DOHH2 (cell line): ENCODE data around the gene EEIG1.

Source experiments
- H3F3A ChIP-seq: fragments of 200-600 bp; sonication (generic), shearing (Covaris generic); 2 replicates; pipeline ENCODE4 v1.6.0; 2016; ENCODE audit warnings: antibody characterized with exemption, mild to moderate bottlenecking; ENCODE audit not compliant: control insufficient read depth, insufficient read depth
- H3K27ac ChIP-seq: fragments of 200-600 bp; sonication (generic); 2 replicates; pipeline ENCODE4 v1.5.1; 2014; ENCODE audit warnings: low read depth, mild to moderate bottlenecking, low read length, moderate library complexity
- H3K27me3 ChIP-seq: fragments of 200-600 bp; sonication (generic); 2 replicates; pipeline ENCODE4 v1.6.1; 2014; ENCODE audit warnings: mild to moderate bottlenecking, low read length, mixed read lengths; ENCODE audit not compliant: control insufficient read depth
- H3K36me3 ChIP-seq: fragments of 200-600 bp; sonication (generic); 2 replicates; pipeline ENCODE4 v1.6.1; 2014; ENCODE audit warnings: mild to moderate bottlenecking, low read length, moderate library complexity, mixed read lengths; ENCODE audit not compliant: control insufficient read depth
- H3K4me1 ChIP-seq: fragments of 200-600 bp; sonication (generic); 2 replicates; pipeline ENCODE4 v1.6.1; 2014; ENCODE audit warnings: mild to moderate bottlenecking, low read length, mixed read lengths; ENCODE audit not compliant: control insufficient read depth
- H3K4me2 ChIP-seq: fragments of 200-600 bp; sonication (generic); 2 replicates; pipeline ENCODE4 v1.6.0; 2014; ENCODE audit warnings: mild to moderate bottlenecking, low read length, moderate library complexity
- H3K4me3 ChIP-seq: fragments of 200-600 bp; sonication (generic); 2 replicates; pipeline ENCODE4 v1.5.1; 2014; ENCODE audit warnings: mild to moderate bottlenecking, low read length, mixed read lengths
- H3K79me2 ChIP-seq: fragments of 200-600 bp; sonication (generic); 2 replicates; pipeline ENCODE4 v1.6.1; 2014; ENCODE audit warnings: mild to moderate bottlenecking, low read length, mixed read lengths; ENCODE audit not compliant: control insufficient read depth
- H3K9me2 ChIP-seq: fragments of 200-600 bp; sonication (generic); replicated peaks from 2 replicates; pipeline ENCODE4 v1.6.1; 2014; ENCODE audit warnings: mild to moderate bottlenecking, low read length, mixed read lengths; ENCODE audit not compliant: control insufficient read depth
- H3K9me3 ChIP-seq: fragments of 200-600 bp; sonication (generic); 2 replicates; pipeline ENCODE4 v1.6.1; 2014; ENCODE audit warnings: antibody characterized with exemption, low read length, mixed read lengths; ENCODE audit not compliant: control insufficient read depth, insufficient read depth
- H4K20me1 ChIP-seq: fragments of 200-600 bp; sonication (generic); 2 replicates; pipeline ENCODE4 v1.6.0; 2014; ENCODE audit warnings: low read depth, mild to moderate bottlenecking, antibody characterized with exemption, low read length, moderate library complexity; ENCODE audit not compliant: control insufficient read depth, insufficient read depth
- CTCF ChIP-seq: fragments of 200-600 bp; sonication (generic); IDR thresholded peaks from one replicate; pipeline ENCODE4 v1.5.1; 2014; ENCODE audit warnings: antibody characterized with exemption, mild to moderate bottlenecking, low read depth, low read length; ENCODE audit not compliant: poor library complexity, severe bottlenecking
- EZH2phosphoT487 ChIP-seq: fragments of 200-600 bp; sonication (generic); IDR thresholded peaks from 2 replicates; pipeline ENCODE4 v1.6.1; 2017; ENCODE audit warnings: borderline replicate concordance, mild to moderate bottlenecking, antibody characterized with exemption, low read length, moderate library complexity, mixed read lengths

EEIG1 gene

GRCh38 chr9:128007566-128008138, 26.9 kb upstream of the EEIG1 start:
- Histone ChIP-seq H3K27ac (peak overlapping the region; percentile 94), H3K27me3 (no peaks in the 10 kb centered on the region), H3K4me2 (peak overlapping the region; percentile 90), H3F3A (peaks cover 19% of the 10 kb centered on the region), H3K36me3 (no peaks in the 10 kb centered on the region), H3K4me3 (peak overlapping the region; percentile 71), H3K79me2 (peaks cover 6% of the 10 kb centered on the region), H4K20me1 (no peaks in the 10 kb centered on the region), H3K9me2 (no peaks in the 10 kb centered on the region), H3K9me3 (no peaks in the 10 kb centered on the region), H3K4me1 (peaks cover 57% of the 10 kb centered on the region)
- TF ChIP-seq CTCF, result no peak
- no peak for TF ChIP-seq EZH2phosphoT487

- no peaks in the 10 kb centered on the region for H3K27me3 ChIP-seq
- peaks cover 46% of the 10 kb centered on the region for H3K4me1 ChIP-seq
- H3K79me2 ChIP-seq, result peaks cover 6% of the 10 kb centered on the region
- H4K20me1 ChIP-seq, result no peaks in the 10 kb centered on the region
- H3K9me2 ChIP-seq, result no peaks in the 10 kb centered on the region
- no peak for TF ChIP-seq CTCF
- no peak for TF ChIP-seq EZH2phosphoT487
- no peak overlapping the region for H3K4me3 ChIP-seq
- peaks cover 19% of the 10 kb centered on the region for H3F3A ChIP-seq
- H3K4me2 ChIP-seq, result peak overlapping the region; percentile 90
- peak overlapping the region; percentile 94 for H3K27ac ChIP-seq
- no peaks in the 10 kb centered on the region for H3K9me3 ChIP-seq
- no peaks in the 10 kb centered on the region for H3K36me3 ChIP-seq
These were observed 25.7 kb upstream of the EEIG1 start for GRCh38 chr9:128006332-128006996.

GRCh38 chr9:128005923-128006322, 25.1 kb upstream of the EEIG1 start:
- no peaks in the 10 kb centered on the region for H3K9me3 ChIP-seq
- H3K27ac ChIP-seq, result no peak overlapping the region
- no peak overlapping the region for H3K4me3 ChIP-seq
- H3K9me2 ChIP-seq, result no peaks in the 10 kb centered on the region
- H4K20me1 ChIP-seq, result no peaks in the 10 kb centered on the region
- no peaks in the 10 kb centered on the region for H3K27me3 ChIP-seq
- peaks cover 6% of the 10 kb centered on the region for H3K79me2 ChIP-seq
- H3K36me3 ChIP-seq, result no peaks in the 10 kb centered on the region
- peaks cover 41% of the 10 kb centered on the region for H3K4me1 ChIP-seq
- no peak for TF ChIP-seq CTCF
- no peak for TF ChIP-seq EZH2phosphoT487
- H3K4me2 ChIP-seq, result peak overlapping the region; percentile 90
- H3F3A ChIP-seq, result peaks cover 19% of the 10 kb centered on the region
